Activated naive CD8-positive, alpha-beta T cell treated with anti-CD3 and anti-CD28 coated beads, Interleukin-2, amount 10 ng/mL, durations not matched to agents 7 days and 5 days (primary cell): ENCODE data around the gene SLC11A1. TPM values are rescaled to one million over a fixed set of nuclear protein-coding genes. Genes with fewer than 3 reads are reported as not detected.

Experiments used
- ATAC-seq: fragments of 150-1000 bp; cut with Tn5 transposase; one replicate; pipeline ENCODE4 v1.10.0; 2021; ENCODE audit warnings: low read depth, moderate library complexity
- POLR2A ChIA-PET: fragments of 350-600 bp; sonication (Branson Sonifier 250); formaldehyde crosslinking; loops from one replicate; lab custom pipeline; 2021; ENCODE audit warnings: antibody characterized with exemption; lab: Charles Lee
- DNase-seq: peaks from one replicate; pipeline ENCODE4 v3.0.0; 2021
- H3K27ac Mint-ChIP-seq: one replicate; pipeline ENCODE4 v1.8.0; 2022; ENCODE audit warnings: mild to moderate bottlenecking, mixed read lengths
- H3K27me3 Mint-ChIP-seq: one replicate; pipeline ENCODE4 v1.8.0; 2022; ENCODE audit warnings: mild to moderate bottlenecking, moderate library complexity, mixed read lengths
- H3K36me3 Mint-ChIP-seq: one replicate; pipeline ENCODE4 v1.8.0; 2021; ENCODE audit warnings: mild to moderate bottlenecking, mixed read lengths
- H3K4me1 Mint-ChIP-seq: one replicate; pipeline ENCODE4 v1.8.0; 2021; ENCODE audit warnings: mixed read lengths
- H3K4me3 Mint-ChIP-seq: one replicate; pipeline ENCODE4 v1.8.0; 2022; ENCODE audit warnings: mild to moderate bottlenecking, moderate library complexity, mixed read lengths
- H3K9me3 Mint-ChIP-seq: one replicate; pipeline ENCODE4 v1.8.0; 2021; ENCODE audit warnings: mixed read lengths
- total RNA-seq, 2 experiments: library from RNA; stranded (reverse); gene quantifications; one replicate each; pipeline ENCODE4 v1.2.3, GENCODE V29; 2021

Gene SLC11A1
- total RNA-seq, 2 experiments from 2014 or later, result 1.6 to 1.7 TPM

GRCh38 chr2:218354850-218355443 lies 27.1 kb upstream of the SLC11A1 start:
- Mint-ChIP-seq H3K27me3 (peaks cover 4% of the 10 kb centered on the region), H3K27ac (no peak overlapping the region), H3K4me1 (peaks cover 3% of the 10 kb centered on the region), H3K4me3 (no peak overlapping the region), H3K9me3 (peaks cover 9% of the 10 kb centered on the region), H3K36me3 (peaks cover 4% of the 10 kb centered on the region)
- POLR2A ChIA-PET, result no interaction called here
- DNase-seq (no peak), ATAC-seq (no peak)

DNA sequence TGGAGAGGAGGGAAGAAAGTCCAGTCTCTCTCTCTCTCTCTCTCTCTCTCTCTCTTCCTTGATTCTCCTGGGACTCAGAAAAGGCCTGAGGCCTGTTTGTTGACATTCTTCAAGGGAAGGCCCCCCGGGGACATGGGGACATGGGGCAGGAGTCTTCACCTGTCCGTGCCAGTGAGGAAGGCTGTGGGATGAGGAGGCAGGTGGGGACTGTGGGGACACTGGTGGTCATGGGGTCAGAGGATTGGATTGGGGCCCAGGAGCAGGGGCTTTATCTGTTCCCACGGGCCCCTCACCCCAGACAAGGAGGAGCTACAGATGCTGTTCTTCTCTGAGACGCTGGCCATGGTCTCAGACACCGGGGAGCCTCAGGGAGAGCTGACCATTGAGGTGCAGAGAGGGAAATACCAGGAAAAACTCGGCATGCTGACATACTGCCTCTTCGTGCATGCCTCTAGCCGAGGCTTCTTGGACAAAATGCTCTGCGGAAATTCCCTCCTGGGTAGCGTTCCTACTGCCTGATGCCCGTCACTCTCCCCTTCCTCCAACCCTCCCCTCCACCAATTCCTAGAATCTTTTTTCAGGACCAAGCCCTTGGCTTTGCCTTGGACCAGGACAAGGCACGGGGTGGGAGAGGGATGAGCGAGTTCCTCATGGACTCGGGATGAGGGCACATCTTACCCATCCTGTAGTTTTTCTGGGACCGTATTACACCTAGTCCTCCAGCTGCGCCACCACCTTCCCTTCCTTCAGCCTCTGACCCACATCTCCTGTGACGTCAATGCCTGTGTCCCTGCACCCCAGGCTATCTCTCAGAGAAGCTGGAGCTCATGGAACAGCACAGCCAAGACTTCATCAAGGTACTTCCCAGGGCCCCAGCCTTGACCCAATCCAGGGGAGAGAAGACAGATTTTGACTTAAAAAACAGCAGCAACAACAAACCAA lies 24.6 kb upstream of the SLC11A1 start:
- no peaks in the 10 kb centered on the region for H3K27me3 Mint-ChIP-seq
- H3K4me1 Mint-ChIP-seq, result peaks cover 2% of the 10 kb centered on the region
- ATAC-seq, result no peak
- H3K9me3 Mint-ChIP-seq, result peaks cover 3% of the 10 kb centered on the region
- no peak overlapping the region for H3K27ac Mint-ChIP-seq
- H3K36me3 Mint-ChIP-seq, result no peaks in the 10 kb centered on the region
- no peak overlapping the region for H3K4me3 Mint-ChIP-seq
- POLR2A ChIA-PET, result interaction anchor here (1.0 to 1.4 kb wide), 2 partner anchors 10 to 50 kb away, joined by 4 to 5 read pairs; no protein-coding TSS in a partner anchor
- no peak for DNase-seq

DNA sequence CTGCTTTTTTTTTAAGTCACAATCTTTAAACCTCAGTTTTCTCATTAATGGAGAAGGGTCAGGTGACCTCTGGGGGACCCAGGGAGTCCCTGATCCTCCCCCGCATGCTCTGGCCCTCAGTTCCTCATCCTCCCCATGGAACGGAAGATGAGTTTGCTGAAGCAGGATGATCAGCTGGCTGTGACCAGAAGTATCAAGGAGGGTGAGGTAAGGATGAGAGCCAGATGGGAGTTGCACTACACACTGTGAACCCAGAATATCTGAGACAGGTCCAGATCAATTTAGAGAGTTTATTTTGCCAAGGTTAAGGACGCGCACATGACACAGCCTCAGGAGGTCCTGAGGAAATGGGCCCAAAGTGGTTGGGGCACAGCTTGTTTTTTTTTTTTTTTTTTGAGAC lies 21.6 kb upstream of the SLC11A1 start:
- peaks cover 6% of the 10 kb centered on the region for H3K4me1 Mint-ChIP-seq
- no peak overlapping the region for H3K4me3 Mint-ChIP-seq
- DNase-seq, result no peak
- no peak for ATAC-seq
- no peaks in the 10 kb centered on the region for H3K36me3 Mint-ChIP-seq
- peaks cover 3% of the 10 kb centered on the region for H3K27me3 Mint-ChIP-seq
- POLR2A ChIA-PET, result interaction anchor here (0.6 kb wide), 1 partner anchor 36 kb away, joined by 5 read pairs; no protein-coding TSS in a partner anchor
- no peak overlapping the region for H3K27ac Mint-ChIP-seq
- H3K9me3 Mint-ChIP-seq, result no peaks in the 10 kb centered on the region

DNA sequence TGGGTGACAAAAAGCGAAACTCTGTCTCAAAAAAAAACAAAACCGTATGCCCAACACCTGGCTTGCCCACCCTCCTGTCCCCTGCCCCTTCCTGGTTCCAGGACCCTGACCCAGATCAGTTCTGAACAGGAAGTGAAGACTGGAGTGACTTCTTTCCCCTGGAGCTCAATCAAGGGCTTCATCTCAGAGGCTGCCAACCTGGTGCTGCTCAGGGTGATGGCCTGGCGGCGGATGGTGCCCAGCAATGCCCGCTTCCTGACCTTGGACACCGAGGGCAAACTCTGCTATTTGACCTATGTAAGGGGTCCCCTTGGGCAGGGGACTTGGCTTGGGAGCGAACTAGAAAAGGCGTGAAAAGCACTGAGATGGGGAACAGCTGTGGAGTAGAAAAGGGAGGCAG lies 19.5 kb upstream of the SLC11A1 start:
- POLR2A ChIA-PET, result interaction anchor here (0.6 to 1.1 kb wide), 2 partner anchors 10 to 74 kb away, joined by 3 to 5 read pairs; no protein-coding TSS in a partner anchor
- no peaks in the 10 kb centered on the region for H3K36me3 Mint-ChIP-seq

DNA sequence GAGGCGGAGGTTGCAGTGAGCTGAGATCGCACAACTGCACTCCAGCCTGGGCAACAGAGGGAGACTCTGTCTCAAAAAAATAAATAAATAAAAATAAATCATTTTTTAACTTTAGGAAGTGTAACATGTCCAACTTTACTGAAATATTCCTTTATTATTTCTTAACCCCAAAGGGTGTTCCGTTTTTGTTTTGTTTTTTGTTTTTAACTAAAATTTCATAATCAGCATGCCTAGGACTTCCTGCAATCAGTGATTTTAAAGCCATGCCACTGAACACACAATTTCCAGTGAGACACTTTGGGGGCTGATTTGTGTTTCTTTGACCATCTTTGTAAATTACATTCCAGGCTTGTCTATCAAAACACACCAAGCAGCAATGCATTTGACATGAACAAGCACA lies 18.3 kb upstream of the SLC11A1 start:
- POLR2A ChIA-PET, result no interaction called here
- ATAC-seq (no peak), DNase-seq (no peak)
- no peak overlapping the region for H3K27ac Mint-ChIP-seq
- H3K27me3 Mint-ChIP-seq, result peaks cover 10% of the 10 kb centered on the region
- no peaks in the 10 kb centered on the region for H3K36me3 Mint-ChIP-seq
- peaks cover 16% of the 10 kb centered on the region for H3K4me1 Mint-ChIP-seq
- no peaks in the 10 kb centered on the region for H3K9me3 Mint-ChIP-seq
- no peak overlapping the region for H3K4me3 Mint-ChIP-seq

More for the DNA sequence above, 19.5 kb upstream of the SLC11A1 start:
- Mint-ChIP-seq H3K4me3 (no peak overlapping the region), H3K9me3 (no peaks in the 10 kb centered on the region), H3K27me3 (peaks cover 3% of the 10 kb centered on the region), H3K27ac (peak overlapping the region; percentile 58), H3K4me1 (peaks cover 14% of the 10 kb centered on the region)
- DNase-seq (no peak), ATAC-seq (no peak)

DNA sequence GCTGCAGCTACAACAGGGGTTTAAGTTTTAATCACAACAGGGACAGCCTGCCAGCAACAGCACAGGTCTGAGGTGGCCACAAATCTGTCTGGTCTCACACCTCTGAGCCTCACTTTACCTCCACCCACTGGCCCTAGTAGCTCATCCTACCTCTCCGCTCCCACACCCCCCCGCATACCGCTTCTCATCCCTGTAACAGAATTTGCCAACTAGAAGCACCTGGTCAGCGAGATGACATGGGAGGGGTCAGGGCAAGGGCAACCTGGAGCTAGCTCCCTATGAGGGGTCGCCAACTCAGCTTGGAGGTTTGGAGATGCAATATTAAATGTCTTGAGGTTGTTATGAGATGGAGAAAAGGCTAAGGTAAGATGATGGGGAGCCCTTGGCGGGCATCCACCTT lies 17.9 kb upstream of the SLC11A1 start:
- POLR2A ChIA-PET, result no interaction called here
- H3K4me3 Mint-ChIP-seq, result no peak overlapping the region

GRCh38 chr2:218366621-218367414 lies 15.3 kb upstream of the SLC11A1 start:
- POLR2A ChIA-PET, result interaction anchor here (0.5 to 1.4 kb wide), 6 partner anchors 10 to 231 kb away, joined by 3 to 12 read pairs (median 4); partner anchors contain the start of gene CATIP
- ATAC-seq (no peak), DNase-seq (no peak)
- Mint-ChIP-seq H3K27ac (peak overlapping the region; percentile 84), H3K36me3 (no peaks in the 10 kb centered on the region), H3K4me1 (peaks cover 21% of the 10 kb centered on the region), H3K9me3 (no peaks in the 10 kb centered on the region), H3K4me3 (peak overlapping the region; percentile 80), H3K27me3 (peaks cover 13% of the 10 kb centered on the region)

More for the DNA sequence above, 17.9 kb upstream of the SLC11A1 start:
- Mint-ChIP-seq H3K27me3 (peaks cover 10% of the 10 kb centered on the region), H3K9me3 (no peaks in the 10 kb centered on the region), H3K36me3 (no peaks in the 10 kb centered on the region), H3K4me1 (peaks cover 19% of the 10 kb centered on the region), H3K27ac (no peak overlapping the region)
- ATAC-seq (no peak), DNase-seq (no peak)

GRCh38 chr2:218367415-218368149 lies 14.5 kb upstream of the SLC11A1 start:
- POLR2A ChIA-PET, result interaction anchor here (0.5 to 1.4 kb wide), 5 partner anchors 11 to 231 kb away, joined by 3 to 12 read pairs (median 3); partner anchors contain the start of gene CATIP
- Mint-ChIP-seq H3K4me1 (peaks cover 21% of the 10 kb centered on the region), H3K27ac (peak overlapping the region; percentile 84)

GRCh38 chr2:218368150-218368528 lies 13.9 kb upstream of the SLC11A1 start:
- Mint-ChIP-seq H3K27me3 (peaks cover 10% of the 10 kb centered on the region), H3K4me3 (peak overlapping the region; percentile 80), H3K36me3 (no peaks in the 10 kb centered on the region), H3K9me3 (no peaks in the 10 kb centered on the region), H3K27ac (peak overlapping the region; percentile 84), H3K4me1 (peaks cover 18% of the 10 kb centered on the region)
- POLR2A ChIA-PET, result interaction anchor here (1.0 to 1.4 kb wide), 4 partner anchors 11 to 140 kb away, joined by 3 to 12 read pairs (median 4); partner anchors contain the start of gene CATIP
- ATAC-seq (no peak), DNase-seq (no peak)

More at GRCh38 chr2:218367415-218368149, 14.5 kb upstream of the SLC11A1 start:
- H3K4me3 Mint-ChIP-seq, result peak overlapping the region; percentile 80
- H3K9me3 Mint-ChIP-seq, result no peaks in the 10 kb centered on the region
- DNase-seq (peak; percentile 82), ATAC-seq (peak; percentile 96)
- peaks cover 13% of the 10 kb centered on the region for H3K27me3 Mint-ChIP-seq
- no peaks in the 10 kb centered on the region for H3K36me3 Mint-ChIP-seq

GRCh38 chr2:218368621-218369153 lies 13.4 kb upstream of the SLC11A1 start:
- DNase-seq, result no peak
- ATAC-seq, result no peak
- Mint-ChIP-seq H3K9me3 (no peaks in the 10 kb centered on the region), H3K4me3 (no peak overlapping the region), H3K27ac (peak overlapping the region; percentile 6), H3K36me3 (no peaks in the 10 kb centered on the region), H3K4me1 (peaks cover 18% of the 10 kb centered on the region), H3K27me3 (peaks cover 10% of the 10 kb centered on the region)
- POLR2A ChIA-PET, result no interaction called here

DNA sequence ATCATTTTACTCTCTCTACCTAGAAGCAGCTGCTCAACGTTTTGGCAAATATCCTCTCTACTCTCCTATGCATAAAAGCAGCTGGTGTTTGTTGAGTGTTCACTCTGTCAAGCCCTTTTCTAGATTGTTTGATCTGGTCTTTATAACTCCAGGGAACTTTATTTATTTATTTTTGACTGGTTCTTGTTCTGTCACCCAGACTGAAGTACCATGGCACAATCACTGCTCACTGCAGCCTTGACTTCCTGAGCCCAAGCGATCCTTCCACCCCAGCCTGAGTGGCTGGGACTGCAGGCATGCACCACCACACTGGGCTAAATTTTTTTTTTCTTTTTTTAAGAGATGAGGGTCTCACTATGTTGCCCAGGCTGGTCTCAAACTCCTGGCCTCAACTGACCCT lies 12.7 kb upstream of the SLC11A1 start:
- Mint-ChIP-seq H3K36me3 (no peaks in the 10 kb centered on the region), H3K4me1 (peaks cover 18% of the 10 kb centered on the region), H3K9me3 (no peaks in the 10 kb centered on the region), H3K27me3 (peaks cover 10% of the 10 kb centered on the region), H3K4me3 (no peak overlapping the region), H3K27ac (no peak overlapping the region)
- POLR2A ChIA-PET, result no interaction called here
- no peak for ATAC-seq
- DNase-seq, result no peak

GRCh38 chr2:218370410-218371063 lies 11.5 kb upstream of the SLC11A1 start:
- H3K9me3 Mint-ChIP-seq, result no peaks in the 10 kb centered on the region
- no peak overlapping the region for H3K27ac Mint-ChIP-seq
- H3K27me3 Mint-ChIP-seq, result peaks cover 10% of the 10 kb centered on the region
- DNase-seq, result no peak
- no peaks in the 10 kb centered on the region for H3K36me3 Mint-ChIP-seq
- no peak for ATAC-seq
- H3K4me1 Mint-ChIP-seq, result peaks cover 16% of the 10 kb centered on the region
- H3K4me3 Mint-ChIP-seq, result no peak overlapping the region
- POLR2A ChIA-PET, result no interaction called here
